Stimulated activated CD8-positive, alpha-beta memory T cell treated with anti-CD3 and anti-CD28 coated beads, Interleukin-7, amount 100 ng/mL, for 1 hour (primary cell): ENCODE results near the gene CEACAM7.

Source experiments
- DNase-seq, 2 donors: peaks; one replicate each; pipeline ENCODE4 v3.0.0-alpha.2; 2020; ENCODE audit warnings: low read depth in 2 of 2

Gene CEACAM7

DNA sequence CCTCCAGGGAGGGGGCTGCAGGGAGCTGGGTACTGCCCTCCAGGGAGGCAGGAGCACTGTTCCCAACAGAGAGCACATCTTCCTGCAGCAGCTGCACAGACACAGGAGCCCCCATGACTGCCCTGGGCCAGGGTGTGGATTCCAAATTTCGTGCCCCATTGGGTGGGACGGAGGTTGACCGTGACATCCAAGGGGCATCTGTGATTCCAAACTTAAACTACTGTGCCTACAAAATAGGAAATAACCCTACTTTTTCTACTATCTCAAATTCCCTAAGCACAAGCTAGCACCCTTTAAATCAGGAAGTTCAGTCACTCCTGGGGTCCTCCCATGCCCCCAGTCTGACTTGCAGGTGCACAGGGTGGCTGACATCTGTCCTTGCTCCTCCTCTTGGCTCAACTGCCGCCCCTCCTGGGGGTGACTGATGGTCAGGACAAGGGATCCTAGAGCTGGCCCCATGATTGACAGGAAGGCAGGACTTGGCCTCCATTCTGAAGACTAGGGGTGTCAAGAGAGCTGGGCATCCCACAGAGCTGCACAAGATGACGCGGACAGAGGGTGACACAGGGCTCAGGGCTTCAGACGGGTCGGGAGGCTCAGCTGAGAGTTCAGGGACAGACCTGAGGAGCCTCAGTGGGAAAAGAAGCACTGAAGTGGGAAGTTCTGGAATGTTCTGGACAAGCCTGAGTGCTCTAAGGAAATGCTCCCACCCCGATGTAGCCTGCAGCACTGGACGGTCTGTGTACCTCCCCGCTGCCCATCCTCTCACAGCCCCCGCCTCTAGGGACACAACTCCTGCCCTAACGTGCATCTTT, 12.5 kb upstream of the CEACAM7 start:
- DNase-seq = no peak

DNA sequence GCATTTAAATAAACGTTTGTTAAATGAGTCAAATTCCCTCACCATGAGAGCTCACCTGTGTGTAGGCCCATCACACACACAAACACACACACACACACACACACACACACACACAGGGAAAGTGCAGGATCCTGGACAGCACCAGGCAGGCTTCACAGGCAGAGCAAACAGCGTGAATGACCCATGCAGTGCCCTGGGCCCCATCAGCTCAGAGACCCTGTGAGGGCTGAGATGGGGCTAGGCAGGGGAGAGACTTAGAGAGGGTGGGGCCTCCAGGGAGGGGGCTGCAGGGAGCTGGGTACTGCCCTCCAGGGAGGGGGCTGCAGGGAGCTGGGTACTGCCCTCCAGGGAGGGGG, 11.9 kb upstream of the CEACAM7 start:
- DNase-seq = no peak

DNA sequence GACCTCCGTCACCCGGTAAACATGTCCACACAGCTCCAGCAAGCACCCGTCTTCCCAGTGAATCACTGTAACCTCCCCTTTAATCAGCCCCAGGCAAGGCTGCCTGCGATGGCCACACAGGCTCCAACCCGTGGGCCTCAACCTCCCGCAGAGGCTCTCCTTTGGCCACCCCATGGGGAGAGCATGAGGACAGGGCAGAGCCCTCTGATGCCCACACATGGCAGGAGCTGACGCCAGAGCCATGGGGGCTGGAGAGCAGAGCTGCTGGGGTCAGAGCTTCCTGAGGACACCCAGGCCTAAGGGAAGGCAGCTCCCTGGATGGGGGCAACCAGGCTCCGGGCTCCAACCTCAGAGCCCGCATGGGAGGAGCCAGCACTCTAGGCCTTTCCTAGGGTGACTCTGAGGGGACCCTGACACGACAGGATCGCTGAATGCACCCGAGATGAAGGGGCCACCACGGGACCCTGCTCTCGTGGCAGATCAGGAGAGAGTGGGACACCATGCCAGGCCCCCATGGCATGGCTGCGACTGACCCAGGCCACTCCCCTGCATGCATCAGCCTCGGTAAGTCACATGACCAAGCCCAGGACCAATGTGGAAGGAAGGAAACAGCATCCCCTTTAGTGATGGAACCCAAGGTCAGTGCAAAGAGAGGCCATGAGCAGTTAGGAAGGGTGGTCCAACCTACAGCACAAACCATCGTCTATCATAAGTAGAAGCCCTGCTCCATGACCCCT, 11.3 kb upstream of the CEACAM7 start:
- no peak for DNase-seq

DNA sequence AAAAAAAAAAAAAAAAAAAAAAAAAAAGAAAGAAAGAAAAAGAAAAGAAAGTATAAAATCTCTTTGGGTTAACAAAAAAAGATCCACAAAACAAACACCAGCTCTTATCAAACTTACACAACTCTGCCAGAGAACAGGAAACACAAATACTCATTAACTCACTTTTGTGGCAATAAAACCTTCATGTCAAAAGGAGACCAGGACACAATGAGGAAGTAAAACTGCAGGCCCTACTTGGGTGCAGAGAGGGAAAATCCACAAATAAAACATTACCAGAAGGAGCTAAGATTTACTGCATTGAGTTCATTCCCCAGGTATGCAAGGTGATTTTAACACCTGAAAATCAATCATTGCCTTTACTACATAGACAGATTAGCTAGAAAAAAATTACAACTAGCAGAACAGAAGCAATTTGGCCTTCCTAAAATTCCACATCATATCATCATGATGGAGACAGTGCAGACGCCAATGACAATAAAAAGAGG, 10.7 kb upstream of the CEACAM7 start:
- DNase-seq = no peak

DNA sequence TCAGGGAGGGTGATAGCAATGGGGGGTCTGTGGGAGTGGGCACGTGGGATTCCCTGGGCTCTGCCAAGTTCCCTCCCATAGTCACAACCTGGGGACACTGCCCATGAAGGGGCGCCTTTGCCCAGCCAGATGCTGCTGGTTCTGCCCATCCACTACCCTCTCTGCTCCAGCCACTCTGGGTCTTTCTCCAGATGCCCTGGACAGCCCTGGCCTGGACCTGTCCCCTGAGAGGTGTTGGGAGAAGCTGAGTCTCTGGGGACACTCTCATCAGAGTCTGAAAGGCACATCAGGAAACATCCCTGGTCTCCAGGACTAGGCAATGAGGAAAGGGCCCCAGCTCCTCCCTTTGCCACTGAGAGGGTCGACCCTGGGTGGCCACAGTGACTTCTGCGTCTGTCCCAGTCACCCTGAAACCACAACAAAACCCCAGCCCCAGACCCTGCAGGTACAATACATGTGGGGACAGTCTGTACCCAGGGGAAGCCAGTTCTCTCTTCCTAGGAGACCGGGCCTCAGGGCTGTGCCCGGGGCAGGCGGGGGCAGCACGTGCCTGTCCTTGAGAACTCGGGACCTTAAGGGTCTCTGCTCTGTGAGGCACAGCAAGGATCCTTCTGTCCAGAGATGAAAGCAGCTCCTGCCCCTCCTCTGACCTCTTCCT, 9.3 kb upstream of the CEACAM7 start:
- DNase-seq = no peak

DNA sequence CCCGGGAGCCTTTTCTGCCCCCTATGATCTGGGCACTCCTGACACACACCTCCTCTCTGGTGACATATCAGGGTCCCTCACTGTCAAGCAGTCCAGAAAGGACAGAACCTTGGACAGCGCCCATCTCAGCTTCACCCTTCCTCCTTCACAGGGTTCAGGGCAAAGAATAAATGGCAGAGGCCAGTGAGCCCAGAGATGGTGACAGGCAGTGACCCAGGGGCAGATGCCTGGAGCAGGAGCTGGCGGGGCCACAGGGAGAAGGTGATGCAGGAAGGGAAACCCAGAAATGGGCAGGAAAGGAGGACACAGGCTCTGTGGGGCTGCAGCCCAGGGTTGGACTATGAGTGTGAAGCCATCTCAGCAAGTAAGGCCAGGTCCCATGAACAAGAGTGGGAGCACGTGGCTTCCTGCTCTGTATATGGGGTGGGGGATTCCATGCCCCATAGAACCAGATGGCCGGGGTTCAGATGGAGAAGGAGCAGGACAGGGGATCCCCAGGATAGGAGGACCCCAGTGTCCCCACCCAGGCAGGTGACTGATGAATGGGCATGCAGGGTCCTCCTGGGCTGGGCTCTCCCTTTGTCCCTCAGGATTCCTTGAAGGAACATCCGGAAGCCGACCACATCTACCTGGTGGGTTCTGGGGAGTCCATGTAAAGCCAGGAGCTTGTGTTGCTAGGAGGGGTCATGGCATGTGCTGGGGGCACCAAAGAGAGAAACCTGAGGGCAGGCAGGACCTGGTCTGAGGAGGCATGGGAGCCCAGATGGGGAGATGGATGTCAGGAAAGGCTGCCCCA, 8.5 kb upstream of the CEACAM7 start:
- DNase-seq = no peak

DNA sequence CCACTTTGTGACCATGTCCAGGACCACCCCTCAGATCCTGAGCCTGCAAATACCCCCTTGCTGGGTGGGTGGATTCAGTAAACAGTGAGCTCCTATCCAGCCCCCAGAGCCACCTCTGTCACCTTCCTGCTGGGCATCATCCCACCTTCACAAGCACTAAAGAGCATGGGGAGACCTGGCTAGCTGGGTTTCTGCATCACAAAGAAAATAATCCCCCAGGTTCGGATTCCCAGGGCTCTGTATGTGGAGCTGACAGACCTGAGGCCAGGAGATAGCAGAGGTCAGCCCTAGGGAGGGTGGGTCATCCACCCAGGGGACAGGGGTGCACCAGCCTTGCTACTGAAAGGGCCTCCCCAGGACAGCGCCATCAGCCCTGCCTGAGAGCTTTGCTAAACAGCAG, 7.7 kb upstream of the CEACAM7 start:
- no peak for DNase-seq

DNA sequence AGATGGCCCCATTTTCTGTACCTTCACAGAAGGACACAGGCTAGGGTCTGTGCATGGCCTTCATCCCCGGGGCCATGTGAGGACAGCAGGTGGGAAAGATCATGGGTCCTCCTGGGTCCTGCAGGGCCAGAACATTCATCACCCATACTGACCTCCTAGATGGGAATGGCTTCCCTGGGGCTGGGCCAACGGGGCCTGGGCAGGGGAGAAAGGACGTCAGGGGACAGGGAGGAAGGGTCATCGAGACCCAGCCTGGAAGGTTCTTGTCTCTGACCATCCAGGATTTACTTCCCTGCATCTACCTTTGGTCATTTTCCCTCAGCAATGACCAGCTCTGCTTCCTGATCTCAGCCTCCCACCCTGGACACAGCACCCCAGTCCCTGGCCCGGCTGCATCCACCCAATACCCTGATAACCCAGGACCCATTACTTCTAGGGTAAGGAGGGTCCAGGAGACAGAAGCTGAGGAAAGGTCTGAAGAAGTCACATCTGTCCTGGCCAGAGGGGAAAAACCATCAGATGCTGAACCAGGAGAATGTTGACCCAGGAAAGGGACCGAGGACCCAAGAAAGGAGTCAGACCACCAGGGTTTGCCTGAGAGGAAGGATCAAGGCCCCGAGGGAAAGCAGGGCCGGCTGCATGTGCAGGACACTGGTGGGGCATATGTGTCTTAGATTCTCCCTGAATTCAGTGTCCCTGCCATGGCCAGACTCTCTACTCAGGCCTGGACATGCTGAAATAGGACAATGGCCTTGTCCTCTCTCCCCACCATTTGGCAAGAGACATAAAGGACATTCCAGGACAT, 7.0 kb upstream of the CEACAM7 start:
- DNase-seq = no peak

DNA sequence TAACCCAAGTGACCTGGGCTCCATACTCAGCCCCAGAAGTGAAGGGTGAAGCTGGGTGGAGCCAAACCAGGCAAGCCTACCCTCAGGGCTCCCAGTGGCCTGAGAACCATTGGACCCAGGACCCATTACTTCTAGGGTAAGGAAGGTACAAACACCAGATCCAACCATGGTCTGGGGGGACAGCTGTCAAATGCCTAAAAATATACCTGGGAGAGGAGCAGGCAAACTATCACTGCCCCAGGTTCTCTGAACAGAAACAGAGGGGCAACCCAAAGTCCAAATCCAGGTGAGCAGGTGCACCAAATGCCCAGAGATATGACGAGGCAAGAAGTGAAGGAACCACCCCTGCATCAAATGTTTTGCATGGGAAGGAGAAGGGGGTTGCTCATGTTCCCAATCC, 6.1 kb upstream of the CEACAM7 start:
- no peak for DNase-seq

DNA sequence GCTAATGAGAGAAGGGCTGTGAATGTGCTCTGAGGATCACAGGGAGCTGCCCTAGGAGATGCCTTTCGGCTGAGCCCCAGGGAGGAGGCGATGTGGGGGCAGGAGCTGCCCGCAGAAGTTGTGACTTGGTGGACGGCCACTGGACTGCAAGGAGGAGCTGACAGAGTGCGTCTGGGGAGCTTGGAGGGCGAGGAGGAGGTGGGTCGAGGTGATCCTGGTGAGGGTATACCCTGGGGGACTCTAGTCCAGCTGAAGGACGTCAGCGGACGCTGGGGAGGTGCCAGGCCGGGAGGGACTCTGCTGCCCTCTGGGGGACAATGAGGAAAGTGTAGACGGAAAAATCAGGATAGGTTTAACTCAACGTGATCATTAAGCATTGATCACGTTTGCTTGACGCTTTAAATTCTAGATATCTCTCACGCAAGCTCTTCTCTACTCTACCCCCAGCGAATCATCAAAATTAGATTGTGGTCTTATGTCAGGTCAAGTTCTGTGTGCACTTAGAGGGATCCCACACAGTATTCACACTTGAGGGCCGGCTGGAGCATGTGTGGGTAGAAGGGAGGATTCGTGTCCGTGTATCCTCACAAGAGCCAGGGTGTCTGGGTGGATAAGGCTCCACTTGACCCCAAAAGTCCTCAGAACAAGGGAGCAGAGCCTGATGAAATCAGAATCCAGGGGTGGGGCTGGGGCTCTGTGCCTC, 3.3 kb upstream of the CEACAM7 start:
- DNase-seq = no peak

DNA sequence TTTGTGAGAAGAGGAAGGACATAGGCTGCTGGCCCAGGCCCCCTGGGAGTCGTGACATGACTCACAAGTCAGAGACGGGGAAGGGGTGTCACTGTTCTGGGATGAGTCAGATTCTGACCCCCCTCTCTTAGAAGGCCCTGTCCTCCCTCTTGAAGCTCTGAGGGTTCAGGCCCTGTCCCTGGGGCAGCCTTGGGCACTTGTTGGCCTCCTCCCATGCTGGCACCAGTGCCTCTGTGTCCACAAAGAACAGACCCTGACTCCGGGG, 2.7 kb upstream of the CEACAM7 start:
- DNase-seq = no peak

DNA sequence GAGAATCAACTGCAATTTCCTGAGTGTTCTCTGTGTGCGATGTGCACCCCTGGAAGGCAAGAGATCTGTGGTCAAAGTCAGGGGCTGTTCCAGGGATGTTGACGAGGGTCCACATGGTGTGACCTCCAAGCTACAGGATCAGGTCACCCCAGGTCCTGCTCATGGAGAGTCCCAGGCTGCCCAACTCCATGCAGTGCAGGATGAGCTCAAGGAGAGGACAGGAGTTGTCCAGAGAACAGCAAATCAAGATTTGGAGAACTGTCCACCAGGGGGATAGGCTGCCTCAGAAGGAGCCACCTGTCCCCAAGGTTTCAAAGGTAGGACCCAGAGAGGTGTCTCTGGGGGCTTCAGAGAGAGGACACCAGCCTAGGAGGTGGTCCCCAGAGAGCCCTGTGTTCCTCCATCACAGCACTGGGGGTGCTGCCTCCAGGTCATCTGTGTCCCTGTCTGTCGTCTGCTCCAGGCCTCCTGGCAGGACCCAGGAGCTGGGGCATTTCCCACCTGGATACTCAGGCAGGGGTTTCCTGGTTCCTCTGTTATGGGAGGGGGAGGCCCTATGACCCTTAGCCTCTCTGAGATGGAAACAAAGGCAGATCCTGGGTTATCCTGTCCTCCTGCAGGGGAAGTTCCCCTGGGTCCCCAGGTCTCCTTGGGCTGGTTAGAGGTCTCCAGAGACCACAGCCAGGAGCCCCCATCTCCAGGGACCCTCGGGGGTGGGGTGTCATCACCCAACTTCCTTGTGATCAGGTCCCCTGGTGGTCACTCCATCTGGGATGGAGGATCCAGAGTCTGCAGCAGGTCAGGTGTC, 2.1 kb upstream of the CEACAM7 start:
- DNase-seq = no peak

DNA sequence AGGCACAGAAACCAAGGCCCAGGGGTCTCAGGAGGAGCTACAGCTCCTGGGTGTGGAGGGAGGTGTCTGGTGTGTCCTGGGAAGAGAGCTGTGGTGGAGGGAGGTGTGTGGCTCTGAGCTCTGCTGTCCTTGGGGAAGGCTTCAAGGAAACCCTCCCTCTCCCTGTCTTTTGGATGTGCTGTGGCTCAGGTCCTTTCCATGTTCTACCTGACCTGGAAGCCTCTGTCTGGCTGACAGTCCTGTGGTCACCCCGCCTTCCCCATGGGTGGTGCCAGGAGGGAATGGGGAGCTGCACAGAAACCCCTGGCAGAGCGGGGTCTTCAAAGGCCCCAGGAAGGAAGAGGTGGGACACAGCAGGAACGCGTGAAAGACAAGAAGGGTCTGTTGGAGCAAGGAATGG, 617 bp upstream of the CEACAM7 start:
- no peak for DNase-seq

DNA sequence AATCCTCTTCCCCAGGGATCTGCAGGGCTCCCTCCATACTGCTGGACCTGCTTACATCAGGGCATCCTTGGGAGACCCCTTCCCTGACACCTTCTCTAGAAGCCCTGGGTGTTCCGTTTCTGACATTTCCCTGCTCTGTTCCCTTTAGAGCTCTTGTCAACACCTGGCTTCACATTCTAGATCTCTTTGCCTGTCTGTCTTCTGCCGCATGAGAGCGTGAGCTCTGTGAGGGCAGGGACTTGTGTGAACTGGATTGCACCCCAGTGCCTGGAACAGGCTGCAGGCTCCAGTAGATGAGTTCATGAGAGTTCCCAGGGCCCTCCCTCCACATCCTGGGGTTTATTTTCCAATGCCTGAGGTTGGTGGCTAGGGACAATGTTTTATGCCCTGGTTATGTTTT, 651 bp downstream of the CEACAM7 start:
- no peak for DNase-seq

DNA sequence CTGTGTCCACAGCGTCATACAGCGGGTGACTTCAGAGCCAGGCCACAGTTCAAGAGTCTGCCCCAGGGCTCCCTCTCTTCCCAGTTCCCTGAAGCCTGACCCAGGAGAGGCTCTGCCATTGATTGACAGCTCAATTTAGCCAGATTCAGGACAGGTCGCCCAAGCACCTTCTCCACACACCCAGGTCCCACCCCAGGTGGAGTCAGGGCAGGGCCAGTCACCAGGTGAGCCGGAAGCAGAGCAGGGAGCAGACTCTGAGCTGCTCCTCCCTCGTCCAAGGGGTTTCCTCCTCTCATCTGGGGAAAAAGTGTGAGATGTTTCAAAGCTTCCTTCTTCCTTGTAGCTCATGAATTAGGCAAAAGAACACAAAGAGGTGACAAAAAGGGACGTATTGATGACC, 5.6 kb downstream of the CEACAM7 start:
- DNase-seq = no peak

DNA sequence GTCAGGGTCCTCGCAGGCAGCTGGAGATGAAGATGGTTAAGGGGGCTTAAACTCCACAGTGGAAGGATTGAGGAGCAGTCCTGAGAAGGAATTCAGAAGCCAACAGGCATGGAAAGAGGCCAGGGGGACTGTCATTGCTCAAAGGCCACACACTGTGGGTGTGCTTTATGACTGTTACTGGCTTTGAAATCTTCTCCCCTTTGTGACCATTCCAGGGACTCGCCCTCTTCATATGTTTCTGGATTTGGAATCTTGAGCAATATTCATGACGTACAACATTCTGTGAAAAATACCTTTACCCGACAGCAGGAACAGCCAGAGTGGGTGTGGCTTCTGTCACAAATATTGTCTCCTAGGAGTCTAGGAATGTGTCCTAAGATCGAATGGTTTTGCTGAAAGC, 16.6 kb downstream of the CEACAM7 start:
- DNase-seq = no peak

DNA sequence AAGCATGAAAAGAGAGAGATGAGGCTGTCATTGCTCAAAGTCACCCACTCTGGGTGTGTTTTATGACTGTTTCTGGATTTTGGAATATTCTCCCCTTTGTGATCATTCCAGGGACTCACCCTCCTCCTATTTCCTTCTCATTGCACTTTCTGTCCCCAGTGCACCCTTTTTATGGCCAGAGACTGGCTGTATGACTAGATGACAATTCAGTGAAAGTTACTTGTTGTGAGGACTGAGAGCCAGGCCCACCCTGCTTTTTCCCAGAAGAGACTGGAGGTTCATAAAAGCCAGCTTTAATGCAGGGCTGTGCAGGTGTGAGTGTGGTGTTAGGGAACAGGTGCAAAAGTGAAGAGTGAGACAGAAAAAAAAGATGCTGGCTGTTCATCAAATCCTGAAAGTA, 17.3 kb downstream of the CEACAM7 start:
- no peak for DNase-seq

DNA sequence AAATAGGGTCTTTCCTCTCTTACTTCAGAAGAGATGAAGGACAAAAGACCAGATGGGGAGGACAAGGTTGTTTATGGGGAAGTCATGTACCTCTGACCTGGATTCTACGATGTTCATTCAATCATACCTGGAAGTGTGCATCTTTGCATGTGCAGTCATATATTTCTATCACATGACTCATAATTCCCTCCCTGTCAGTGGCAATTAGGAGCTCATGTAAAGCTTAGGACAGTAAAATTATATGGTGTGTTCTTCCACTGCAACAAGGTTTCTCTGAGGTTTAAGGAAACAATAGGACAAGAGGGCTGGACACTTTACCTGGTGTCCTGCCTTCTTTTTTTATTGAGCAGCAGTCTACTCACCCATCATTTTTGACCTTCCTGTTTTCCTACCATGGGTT, 19.8 kb downstream of the CEACAM7 start:
- no peak for DNase-seq

DNA sequence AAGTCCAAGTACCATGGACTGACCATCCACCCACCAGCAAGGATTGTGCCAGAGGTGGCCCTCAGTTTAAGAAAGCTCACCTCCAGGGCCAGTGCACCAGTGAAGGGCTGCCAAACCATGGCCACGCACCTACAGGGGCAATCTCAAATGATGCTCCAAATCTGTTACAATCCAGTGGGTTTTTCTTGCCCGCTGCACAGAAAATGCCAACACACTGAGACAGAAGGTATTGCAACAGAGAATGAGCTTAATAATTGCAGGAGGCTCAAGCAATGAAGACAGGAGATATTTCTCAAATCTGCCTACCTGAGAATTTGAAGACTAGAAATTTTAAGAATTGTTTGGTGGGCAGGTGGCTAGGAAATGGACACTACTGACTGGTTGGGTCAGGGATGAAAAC, 22.0 kb downstream of the CEACAM7 start:
- DNase-seq = no peak

DNA sequence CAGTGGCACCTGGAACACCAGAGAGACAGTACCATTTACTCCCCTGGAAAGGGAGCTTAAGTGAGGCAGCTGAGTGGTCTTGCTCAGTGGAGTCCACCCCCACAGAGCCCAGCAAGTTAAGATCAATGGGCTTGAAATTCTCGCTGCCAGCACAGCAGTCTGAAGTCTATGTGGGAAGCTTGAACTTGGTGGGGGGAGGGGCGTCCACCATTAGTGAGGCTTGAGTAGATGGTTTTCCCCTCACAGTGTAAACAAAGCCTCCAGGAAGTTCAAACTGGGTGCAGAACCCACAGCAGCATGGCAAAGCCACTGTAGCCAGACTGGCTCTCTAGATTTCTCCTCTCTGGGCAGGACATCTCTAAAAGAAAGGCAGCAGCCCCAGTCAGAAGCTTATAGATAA, 30.9 kb downstream of the CEACAM7 start:
- no peak for DNase-seq
